Measurements from ENCODE around the gene MARCHF3. TPM values are rescaled to one million over a fixed set of nuclear protein-coding genes. Genes with fewer than 3 reads are reported as not detected.

MARCHF3 gene
- total RNA-seq, 1 experiment from 2014 or later: 3.4 TPM

- H3K9me3 ChIP-seq (replicated peaks): no peaks in the 10 kb centered on the region
- H3K27me3 ChIP-seq (replicated peaks): no peaks in the 10 kb centered on the region
- no peak for DNase-seq (ENCODE audit: low read depth in 1 of 2, low spot score in 2 of 2)
- peaks cover 3% of the 10 kb centered on the region; the same call in 1 of the 2 replicates for H3K4me1 ChIP-seq (replicated peaks)
- H3K4me3 ChIP-seq: no peak overlapping the region
- H3K27ac ChIP-seq: no peak overlapping the region
- H3K36me3 ChIP-seq: no peaks in the 10 kb centered on the region
These were observed 146.7 kb downstream of the MARCHF3 start for GRCh38 chr5:126883564-126884245.

- Histone ChIP-seq H3K4me3 (no peak overlapping the region), H3K27me3 (replicated peaks) (no peaks in the 10 kb centered on the region), H3K4me1 (replicated peaks) (peaks cover 3% of the 10 kb centered on the region; the same call in 1 of the 2 replicates), H3K36me3 (no peaks in the 10 kb centered on the region), H3K27ac (no peak overlapping the region), H3K9me3 (replicated peaks) (no peaks in the 10 kb centered on the region)
- DNase-seq (ENCODE audit: low read depth in 1 of 2, low spot score in 2 of 2): no peak
These were observed 148.3 kb downstream of the MARCHF3 start for GRCh38 chr5:126881821-126882600.

- H3K4me3 ChIP-seq: no peak overlapping the region
These were observed 151.7 kb downstream of the MARCHF3 start for GRCh38 chr5:126878634-126879033.

GRCh38 chr5:126878085-126878484, 152.3 kb downstream of the MARCHF3 start:
- H3K27ac ChIP-seq: no peak overlapping the region
- no peaks in the 10 kb centered on the region for H3K9me3 ChIP-seq (replicated peaks)
- H3K36me3 ChIP-seq: no peaks in the 10 kb centered on the region
- no peak overlapping the region for H3K4me3 ChIP-seq
- DNase-seq (ENCODE audit: low read depth in 1 of 2, low spot score in 2 of 2): no peak
- no peaks in the 10 kb centered on the region for H3K27me3 ChIP-seq (replicated peaks)
- peaks cover 7% of the 10 kb centered on the region for H3K4me1 ChIP-seq (replicated peaks)

More at GRCh38 chr5:126878634-126879033, 151.7 kb downstream of the MARCHF3 start:
- H3K4me1 ChIP-seq (replicated peaks): peaks cover 7% of the 10 kb centered on the region
- H3K27ac ChIP-seq: no peak overlapping the region
- H3K36me3 ChIP-seq: no peaks in the 10 kb centered on the region
- no peak for DNase-seq (ENCODE audit: low read depth in 1 of 2, low spot score in 2 of 2)
- H3K27me3 ChIP-seq (replicated peaks): no peaks in the 10 kb centered on the region
- no peaks in the 10 kb centered on the region for H3K9me3 ChIP-seq (replicated peaks)

GRCh38 chr5:126877602-126878001, 152.8 kb downstream of the MARCHF3 start:
- DNase-seq (ENCODE audit: low read depth in 1 of 2, low spot score in 2 of 2): no peak
- H3K27ac ChIP-seq: no peak overlapping the region
- peaks cover 7% of the 10 kb centered on the region for H3K4me1 ChIP-seq (replicated peaks)
- no peak overlapping the region for H3K4me3 ChIP-seq
- H3K36me3 ChIP-seq: no peaks in the 10 kb centered on the region
- no peaks in the 10 kb centered on the region for H3K27me3 ChIP-seq (replicated peaks)
- H3K9me3 ChIP-seq (replicated peaks): no peaks in the 10 kb centered on the region

GRCh38 chr5:126875303-126875785, 155.0 kb downstream of the MARCHF3 start:
- Histone ChIP-seq H3K27me3 (replicated peaks) (no peaks in the 10 kb centered on the region), H3K4me1 (replicated peaks) (peaks cover 7% of the 10 kb centered on the region), H3K9me3 (replicated peaks) (no peaks in the 10 kb centered on the region), H3K27ac (no peak overlapping the region), H3K4me3 (no peak overlapping the region), H3K36me3 (no peaks in the 10 kb centered on the region)
- peak in 1 of 2 experiments; percentile 39 for DNase-seq (ENCODE audit: low read depth in 1 of 2, low spot score in 2 of 2)

- no peaks in the 10 kb centered on the region for H3K27me3 ChIP-seq (replicated peaks)
- DNase-seq (ENCODE audit: low read depth in 1 of 2, low spot score in 2 of 2): no peak
- H3K4me3 ChIP-seq: no peak overlapping the region
- H3K36me3 ChIP-seq: no peaks in the 10 kb centered on the region
- no peaks in the 10 kb centered on the region for H3K9me3 ChIP-seq (replicated peaks)
- H3K4me1 ChIP-seq (replicated peaks): peaks cover 7% of the 10 kb centered on the region
- no peak overlapping the region for H3K27ac ChIP-seq
These were observed 157.6 kb downstream of the MARCHF3 start for GRCh38 chr5:126872561-126873354.

- no peaks in the 10 kb centered on the region for H3K27me3 ChIP-seq (replicated peaks)
- no peak for DNase-seq (ENCODE audit: low read depth in 1 of 2, low spot score in 2 of 2)
- H3K4me3 ChIP-seq: no peak overlapping the region
- peaks cover 7% of the 10 kb centered on the region for H3K4me1 ChIP-seq (replicated peaks)
- H3K27ac ChIP-seq: no peak overlapping the region
- H3K36me3 ChIP-seq: no peaks in the 10 kb centered on the region
- no peaks in the 10 kb centered on the region for H3K9me3 ChIP-seq (replicated peaks)
These were observed 158.9 kb downstream of the MARCHF3 start for GRCh38 chr5:126871441-126871840.

- H3K4me1 ChIP-seq (replicated peaks): no peaks in the 10 kb centered on the region
- H3K9me3 ChIP-seq (replicated peaks): no peaks in the 10 kb centered on the region
- no peak overlapping the region for H3K27ac ChIP-seq
- no peak overlapping the region for H3K4me3 ChIP-seq
- H3K36me3 ChIP-seq: no peaks in the 10 kb centered on the region
- H3K27me3 ChIP-seq (replicated peaks): no peaks in the 10 kb centered on the region
- DNase-seq (ENCODE audit: low read depth in 1 of 2, low spot score in 2 of 2): no peak
These were observed 161.3 kb downstream of the MARCHF3 start for GRCh38 chr5:126869005-126869451.

- Histone ChIP-seq H3K4me3 (no peak overlapping the region), H3K9me3 (replicated peaks) (no peaks in the 10 kb centered on the region), H3K27ac (no peak overlapping the region)
These were observed 161.9 kb downstream of the MARCHF3 start for GRCh38 chr5:126868338-126869004.

GRCh38 chr5:126866851-126867636, 163.3 kb downstream of the MARCHF3 start:
- no peaks in the 10 kb centered on the region for H3K9me3 ChIP-seq (replicated peaks)
- no peak overlapping the region for H3K27ac ChIP-seq
- no peak for DNase-seq (ENCODE audit: low read depth in 1 of 2, low spot score in 2 of 2)
- no peaks in the 10 kb centered on the region for H3K4me1 ChIP-seq (replicated peaks)
- H3K27me3 ChIP-seq (replicated peaks): no peaks in the 10 kb centered on the region
- H3K36me3 ChIP-seq: no peaks in the 10 kb centered on the region
- H3K4me3 ChIP-seq: no peak overlapping the region

More at GRCh38 chr5:126868338-126869004, 161.9 kb downstream of the MARCHF3 start:
- no peaks in the 10 kb centered on the region for H3K27me3 ChIP-seq (replicated peaks)
- no peak for DNase-seq (ENCODE audit: low read depth in 1 of 2, low spot score in 2 of 2)
- no peaks in the 10 kb centered on the region for H3K4me1 ChIP-seq (replicated peaks)
- no peaks in the 10 kb centered on the region for H3K36me3 ChIP-seq

- no peaks in the 10 kb centered on the region for H3K4me1 ChIP-seq (replicated peaks)
- H3K9me3 ChIP-seq (replicated peaks): no peaks in the 10 kb centered on the region
- H3K27me3 ChIP-seq (replicated peaks): no peaks in the 10 kb centered on the region
- DNase-seq (ENCODE audit: low read depth in 1 of 2, low spot score in 2 of 2): no peak
- no peak overlapping the region for H3K27ac ChIP-seq
- no peak overlapping the region for H3K4me3 ChIP-seq
- H3K36me3 ChIP-seq: no peaks in the 10 kb centered on the region
These were observed 165.1 kb downstream of the MARCHF3 start for GRCh38 chr5:126865299-126865698.
